ENCODE data around the gene LRRC8B. TPM values are rescaled to one million over a fixed set of nuclear protein-coding genes. Genes with fewer than 3 reads are reported as not detected.

The LRRC8B gene
- total RNA-seq, 2 experiments from 2014 or later, result 11.8 to 13.0 TPM

GRCh38 chr1:89604414-89604735 lies 79.7 kb downstream of the LRRC8B start:
- Mint-ChIP-seq H3K4me3 (no peak overlapping the region), H3K27ac (peak overlapping the region; percentile 47), H3K27me3 (ENCODE audit: low read depth) (no peaks in the 10 kb centered on the region), H3K9me3 (ENCODE audit: insufficient read depth) (no peaks in the 10 kb centered on the region), H3K4me1 (ENCODE audit: low read depth) (peaks cover 83% of the 10 kb centered on the region), H3K36me3 (ENCODE audit: low read depth) (peaks cover 22% of the 10 kb centered on the region)
- POLR2A ChIA-PET, result interaction anchor here (0.7 to 10.5 kb wide), 5 partner anchors 15 to 332 kb away, joined by 3 to 201 read pairs (median 4); partner anchors contain the start of genes GBP5, LRRC8B and LRRC8C
- CTCF ChIA-PET, result interaction anchor here (0.8 to 7.1 kb wide), 20 partner anchors 6 to 164 kb away, joined by 3 to 62 read pairs (median 9); partner anchors contain the start of gene LRRC8C
- DNase-seq (no peak), ATAC-seq (no peak)

DNA sequence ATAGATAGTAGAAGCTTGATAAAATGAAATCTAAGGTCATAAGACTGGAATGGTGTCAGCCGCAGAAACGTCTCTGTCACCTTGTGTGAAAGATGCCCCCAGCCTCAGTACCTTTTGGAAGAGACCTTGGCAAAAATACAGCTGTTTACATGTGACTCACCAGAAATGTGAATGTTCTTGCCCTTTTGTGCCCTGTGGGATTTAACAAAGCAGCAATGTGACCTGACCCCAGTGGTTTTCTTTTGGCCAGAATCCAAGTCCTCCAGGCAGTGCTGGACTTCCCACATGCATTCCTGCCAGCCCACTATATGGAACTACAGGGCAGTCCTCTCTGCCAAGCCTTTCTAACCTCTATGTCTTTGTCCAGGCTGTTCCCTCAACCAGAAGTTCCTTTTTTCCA lies 81.1 kb downstream of the LRRC8B start:
- ATAC-seq (no peak), DNase-seq (no peak)
- Mint-ChIP-seq H3K4me3 (no peak overlapping the region), H3K4me1 (ENCODE audit: low read depth) (peaks cover 90% of the 10 kb centered on the region), H3K9me3 (ENCODE audit: insufficient read depth) (no peaks in the 10 kb centered on the region), H3K27ac (peak overlapping the region; percentile 90), H3K27me3 (ENCODE audit: low read depth) (no peaks in the 10 kb centered on the region), H3K36me3 (ENCODE audit: low read depth) (peaks cover 28% of the 10 kb centered on the region)
- CTCF ChIA-PET, result interaction anchor here (1.0 to 7.1 kb wide), 10 partner anchors 9 to 1944 kb away, joined by 3 to 62 read pairs (median 14); partner anchors contain the start of gene LRRC8C
- POLR2A ChIA-PET, result interaction anchor here (0.6 to 10.5 kb wide), 4 partner anchors 12 to 157 kb away, joined by 3 to 201 read pairs (median 3); partner anchors contain the start of gene LRRC8C

GRCh38 chr1:89606227-89606980 lies 81.8 kb downstream of the LRRC8B start:
- POLR2A ChIA-PET, result interaction anchor here (0.6 to 10.5 kb wide), 4 partner anchors 25 to 294 kb away, joined by 3 to 201 read pairs (median 3); partner anchors contain the start of gene LRRC8C
- Mint-ChIP-seq H3K27me3 (ENCODE audit: low read depth) (no peaks in the 10 kb centered on the region), H3K27ac (peak overlapping the region; percentile 90), H3K36me3 (ENCODE audit: low read depth) (peaks cover 28% of the 10 kb centered on the region), H3K4me3 (peak overlapping the region; percentile 19), H3K9me3 (ENCODE audit: insufficient read depth) (no peaks in the 10 kb centered on the region), H3K4me1 (ENCODE audit: low read depth) (peaks cover 91% of the 10 kb centered on the region)
- DNase-seq, result no peak
- CTCF ChIA-PET, result interaction anchor here (1.0 to 5.5 kb wide), 7 partner anchors 9 to 1943 kb away, joined by 3 to 41 read pairs (median 9); partner anchors contain the start of gene LRRC8C
- no peak for ATAC-seq

- peaks cover 27% of the 10 kb centered on the region for H3K36me3 Mint-ChIP-seq (ENCODE audit: low read depth)
- H3K27ac Mint-ChIP-seq, result peak overlapping the region; percentile 90
- peak overlapping the region; percentile 19 for H3K4me3 Mint-ChIP-seq
- H3K27me3 Mint-ChIP-seq (ENCODE audit: low read depth), result no peaks in the 10 kb centered on the region
- H3K9me3 Mint-ChIP-seq (ENCODE audit: insufficient read depth), result no peaks in the 10 kb centered on the region
- CTCF ChIA-PET, result interaction anchor here (0.8 to 5.3 kb wide), 7 partner anchors 10 to 237 kb away, joined by 3 to 82 read pairs (median 4); partner anchors contain the start of gene LRRC8C
- DNase-seq (peak; percentile 53), ATAC-seq (peak; percentile 20)
- POLR2A ChIA-PET, result interaction anchor here (1.9 to 10.5 kb wide), 2 partner anchors 24 to 51 kb away, joined by 7 to 201 read pairs; partner anchors contain the start of gene LRRC8C
- peaks cover 91% of the 10 kb centered on the region for H3K4me1 Mint-ChIP-seq (ENCODE audit: low read depth)
Measured at GRCh38 chr1:89607156-89607555, 82.5 kb downstream of the LRRC8B start.

GRCh38 chr1:89607586-89608318 lies 83.1 kb downstream of the LRRC8B start:
- no peak for ATAC-seq
- CTCF ChIA-PET, result interaction anchor here (0.8 to 5.3 kb wide), 17 partner anchors 11 to 236 kb away, joined by 3 to 82 read pairs (median 4); partner anchors contain the start of gene LRRC8C

GRCh38 chr1:89608319-89608983 lies 83.8 kb downstream of the LRRC8B start:
- CTCF ChIA-PET, result interaction anchor here (0.9 to 5.3 kb wide), 20 partner anchors 7 to 235 kb away, joined by 3 to 82 read pairs (median 4); partner anchors contain the start of genes LRRC8B and LRRC8C
- peak; percentile 37 for ATAC-seq
- POLR2A ChIA-PET, result interaction anchor here (0.6 to 10.5 kb wide), 16 partner anchors 8 to 339 kb away, joined by 3 to 201 read pairs (median 5); partner anchors contain the start of genes GBP5, LRRC8B and LRRC8C
- peak; percentile 76 for DNase-seq
- H3K9me3 Mint-ChIP-seq (ENCODE audit: insufficient read depth), result no peaks in the 10 kb centered on the region
- H3K4me3 Mint-ChIP-seq, result peak overlapping the region; percentile 71
- peak overlapping the region; percentile 92 for H3K27ac Mint-ChIP-seq
- peaks cover 92% of the 10 kb centered on the region for H3K4me1 Mint-ChIP-seq (ENCODE audit: low read depth)
- H3K36me3 Mint-ChIP-seq (ENCODE audit: low read depth), result peaks cover 21% of the 10 kb centered on the region
- no peaks in the 10 kb centered on the region for H3K27me3 Mint-ChIP-seq (ENCODE audit: low read depth)

More at GRCh38 chr1:89607586-89608318, 83.1 kb downstream of the LRRC8B start:
- no peaks in the 10 kb centered on the region for H3K27me3 Mint-ChIP-seq (ENCODE audit: low read depth)
- peaks cover 24% of the 10 kb centered on the region for H3K36me3 Mint-ChIP-seq (ENCODE audit: low read depth)
- peak overlapping the region; percentile 71 for H3K4me3 Mint-ChIP-seq
- peak overlapping the region; percentile 92 for H3K27ac Mint-ChIP-seq
- POLR2A ChIA-PET, result interaction anchor here (0.6 to 10.5 kb wide), 12 partner anchors 9 to 336 kb away, joined by 3 to 201 read pairs (median 5); partner anchors contain the start of genes GBP5, LRRC8B and LRRC8C
- H3K4me1 Mint-ChIP-seq (ENCODE audit: low read depth), result peaks cover 93% of the 10 kb centered on the region
- no peak for DNase-seq
- H3K9me3 Mint-ChIP-seq (ENCODE audit: insufficient read depth), result no peaks in the 10 kb centered on the region

DNA sequence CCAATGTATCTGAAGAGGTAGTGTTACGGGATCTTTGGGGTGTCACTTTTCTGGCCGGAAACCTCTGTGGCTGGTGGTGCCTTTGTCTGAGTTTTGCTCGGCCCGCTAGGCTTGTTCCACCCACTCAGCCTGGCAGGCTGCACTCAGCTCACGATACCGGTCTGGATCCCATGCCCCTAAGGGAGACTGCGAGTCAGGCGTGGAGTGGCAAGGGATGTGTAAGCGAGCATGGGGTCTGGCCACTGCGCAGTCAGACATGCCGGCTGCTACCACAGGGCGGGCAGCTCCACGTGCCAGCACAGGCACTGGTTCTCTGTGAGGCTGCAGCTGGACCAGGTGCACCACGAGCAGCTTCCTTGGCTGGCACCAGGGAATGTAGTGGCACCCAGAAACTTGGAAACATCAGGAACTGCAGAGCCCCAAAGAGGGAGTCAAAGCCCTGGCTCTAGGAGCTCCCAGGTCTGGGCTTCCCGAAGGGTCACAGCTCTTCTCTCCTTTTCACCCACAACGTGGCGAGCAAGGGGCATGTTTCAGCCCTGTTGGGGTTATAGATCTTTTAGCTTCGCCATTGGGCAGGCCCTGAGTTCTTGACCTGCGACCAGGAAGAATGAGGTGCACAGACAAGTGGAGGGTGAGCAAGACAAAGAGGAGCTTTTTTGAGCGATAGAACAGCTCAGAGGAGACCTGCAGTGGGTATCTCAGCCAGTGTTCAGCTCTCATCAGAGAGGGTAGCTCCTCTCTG lies 84.5 kb downstream of the LRRC8B start:
- Mint-ChIP-seq H3K27me3 (ENCODE audit: low read depth) (no peaks in the 10 kb centered on the region), H3K9me3 (ENCODE audit: insufficient read depth) (no peaks in the 10 kb centered on the region), H3K27ac (peak overlapping the region; percentile 92), H3K4me3 (peak overlapping the region; percentile 71), H3K4me1 (ENCODE audit: low read depth) (peaks cover 91% of the 10 kb centered on the region), H3K36me3 (ENCODE audit: low read depth) (peaks cover 22% of the 10 kb centered on the region)
- peak; percentile 34 for ATAC-seq
- peak; percentile 80 for DNase-seq
- CTCF ChIA-PET, result interaction anchor here (0.8 to 5.3 kb wide), 19 partner anchors 7 to 154 kb away, joined by 3 to 82 read pairs (median 5); partner anchors contain the start of genes LRRC8B and LRRC8C
- POLR2A ChIA-PET, result interaction anchor here (0.8 to 10.5 kb wide), 15 partner anchors 9 to 339 kb away, joined by 3 to 201 read pairs (median 5); partner anchors contain the start of genes GBP5, LRRC8B and LRRC8C

- H3K4me3 Mint-ChIP-seq, result peak overlapping the region; percentile 71
- ATAC-seq (peak; percentile 2), DNase-seq (peak; percentile 60)
- peaks cover 91% of the 10 kb centered on the region for H3K4me1 Mint-ChIP-seq (ENCODE audit: low read depth)
- no peaks in the 10 kb centered on the region for H3K9me3 Mint-ChIP-seq (ENCODE audit: insufficient read depth)
- ChIA-PET CTCF (interaction anchor here (0.8 to 5.3 kb wide), 12 partner anchors 8 to 153 kb away, joined by 3 to 82 read pairs (median 26); partner anchors contain the start of gene LRRC8C), POLR2A (interaction anchor here (0.6 to 10.5 kb wide), 11 partner anchors 10 to 153 kb away, joined by 3 to 201 read pairs (median 5); partner anchors contain the start of genes LRRC8B and LRRC8C)
- peak overlapping the region; percentile 92 for H3K27ac Mint-ChIP-seq
- peaks cover 26% of the 10 kb centered on the region for H3K36me3 Mint-ChIP-seq (ENCODE audit: low read depth)
- H3K27me3 Mint-ChIP-seq (ENCODE audit: low read depth), result no peaks in the 10 kb centered on the region
Measured at GRCh38 chr1:89609781-89610456, 85.3 kb downstream of the LRRC8B start.

DNA sequence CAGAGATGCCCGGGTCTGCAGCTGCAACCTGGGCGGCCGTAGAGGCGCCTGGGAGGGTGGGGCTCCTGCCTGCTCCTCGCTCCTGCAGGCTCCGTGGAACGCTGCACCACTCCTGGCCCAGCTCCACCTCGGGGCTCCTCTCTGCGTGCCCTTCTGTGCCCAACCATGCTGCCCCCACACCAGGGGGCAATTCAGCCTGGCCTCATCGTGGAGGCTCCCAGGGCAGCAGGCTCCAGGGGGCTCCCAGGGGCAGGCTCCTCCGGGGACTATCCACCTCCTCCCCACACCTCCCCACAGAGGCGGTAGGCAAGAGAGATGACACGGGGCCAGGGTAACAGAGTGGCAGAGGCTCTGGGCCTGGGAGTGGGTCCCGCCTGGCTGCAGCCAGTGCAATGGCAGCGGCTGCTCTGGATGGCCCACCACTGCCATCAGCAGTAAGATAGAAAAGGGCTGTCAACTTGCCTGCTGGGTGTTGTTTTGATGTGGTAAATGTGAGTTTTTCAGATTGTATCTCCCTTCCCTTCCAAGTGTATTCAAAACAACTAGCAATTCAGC lies 85.9 kb downstream of the LRRC8B start:
- Mint-ChIP-seq H3K4me3 (peak overlapping the region; percentile 71), H3K27me3 (ENCODE audit: low read depth) (no peaks in the 10 kb centered on the region), H3K36me3 (ENCODE audit: low read depth) (peaks cover 24% of the 10 kb centered on the region), H3K9me3 (ENCODE audit: insufficient read depth) (no peaks in the 10 kb centered on the region), H3K27ac (peak overlapping the region; percentile 92), H3K4me1 (ENCODE audit: low read depth) (peaks cover 89% of the 10 kb centered on the region)
- ChIA-PET CTCF (interaction anchor here (0.7 to 5.3 kb wide), 20 partner anchors 8 to 171 kb away, joined by 3 to 82 read pairs (median 6); partner anchors contain the start of gene LRRC8C), POLR2A (interaction anchor here (0.6 to 10.5 kb wide), 13 partner anchors 8 to 483 kb away, joined by 3 to 201 read pairs (median 4); partner anchors contain the start of genes LRRC8B and LRRC8C)
- DNase-seq (peak; percentile 70), ATAC-seq (peak; percentile 57)
